Mucosa of stomach (tissue), 1 donor: ENCODE results near the gene CSDE1.

Experiments
- H3K27me3 ChIP-seq: one replicate; pipeline ENCODE4 v1.7.0; 2013; ENCODE audit warnings: mild to moderate bottlenecking, low read length; ENCODE audit not compliant: control insufficient read depth, insufficient read depth
- H3K36me3 ChIP-seq: one replicate; pipeline ENCODE4 v1.7.0; 2013; ENCODE audit warnings: low read length; ENCODE audit not compliant: control insufficient read depth, insufficient read depth
- H3K4me1 ChIP-seq: one replicate; pipeline ENCODE4 v1.7.0; 2013; ENCODE audit warnings: mild to moderate bottlenecking, low read length; ENCODE audit not compliant: control insufficient read depth, insufficient read depth
- H3K4me3 ChIP-seq: one replicate; pipeline ENCODE4 v1.7.0; 2013; ENCODE audit warnings: low read length
- H3K9ac ChIP-seq: one replicate; pipeline ENCODE4 v1.7.0; 2013; ENCODE audit warnings: mild to moderate bottlenecking, low read length, moderate library complexity
- H3K9me3 ChIP-seq: one replicate; pipeline ENCODE4 v1.7.0; 2013; ENCODE audit warnings: mild to moderate bottlenecking, low read length, moderate library complexity; ENCODE audit not compliant: control insufficient read depth
- donor health status: Pancreatic carcinoma.

Gene CSDE1

GRCh38 chr1:114716304-114717170 is 41.2 kb downstream of the CSDE1 start, which contains the start of gene NRAS:
Gene NRAS (minus strand): TSS chr1:114716771. CDS start chr1:114716160, 611 bp downstream.
- Histone ChIP-seq H3K4me3 (peak within 1 kb of the TSS; percentile 95), H3K9me3 (no peaks in the 10 kb centered on the region), H3K36me3 (no peaks in the 10 kb centered on the region), H3K27me3 (no peaks in the 10 kb centered on the region), H3K4me1 (peaks cover 5% of the 10 kb centered on the region), H3K9ac (peak within 1 kb of the TSS; percentile 99)

GRCh38 chr1:114715952-114716303 is 41.9 kb downstream of the CSDE1 start:
- H3K9me3 ChIP-seq = no peaks in the 10 kb centered on the region
- peak overlapping the region; percentile 99 for H3K9ac ChIP-seq
- peak overlapping the region; percentile 95 for H3K4me3 ChIP-seq
- no peaks in the 10 kb centered on the region for H3K36me3 ChIP-seq
- H3K27me3 ChIP-seq = no peaks in the 10 kb centered on the region
- H3K4me1 ChIP-seq = peaks cover 5% of the 10 kb centered on the region

GRCh38 chr1:114712977-114713376 is 44.8 kb downstream of the CSDE1 start:
- no peaks in the 10 kb centered on the region for H3K36me3 ChIP-seq
- H3K9me3 ChIP-seq = no peaks in the 10 kb centered on the region
- H3K9ac ChIP-seq = no peak overlapping the region
- H3K27me3 ChIP-seq = no peaks in the 10 kb centered on the region
- H3K4me1 ChIP-seq = peaks cover 5% of the 10 kb centered on the region
- H3K4me3 ChIP-seq = no peak overlapping the region

GRCh38 chr1:114710360-114710759 is 47.4 kb downstream of the CSDE1 start:
- peaks cover 1% of the 10 kb centered on the region for H3K4me1 ChIP-seq
- no peaks in the 10 kb centered on the region for H3K36me3 ChIP-seq
- H3K27me3 ChIP-seq = no peaks in the 10 kb centered on the region
- no peaks in the 10 kb centered on the region for H3K9me3 ChIP-seq
- H3K9ac ChIP-seq = no peak overlapping the region
- H3K4me3 ChIP-seq = no peak overlapping the region

GRCh38 chr1:114707604-114708003 is 50.2 kb downstream of the CSDE1 start:
- H3K4me1 ChIP-seq = no peaks in the 10 kb centered on the region
- H3K27me3 ChIP-seq = no peaks in the 10 kb centered on the region
- no peak overlapping the region for H3K4me3 ChIP-seq
- H3K9me3 ChIP-seq = no peaks in the 10 kb centered on the region
- no peak overlapping the region for H3K9ac ChIP-seq
- H3K36me3 ChIP-seq = no peaks in the 10 kb centered on the region

DNA sequence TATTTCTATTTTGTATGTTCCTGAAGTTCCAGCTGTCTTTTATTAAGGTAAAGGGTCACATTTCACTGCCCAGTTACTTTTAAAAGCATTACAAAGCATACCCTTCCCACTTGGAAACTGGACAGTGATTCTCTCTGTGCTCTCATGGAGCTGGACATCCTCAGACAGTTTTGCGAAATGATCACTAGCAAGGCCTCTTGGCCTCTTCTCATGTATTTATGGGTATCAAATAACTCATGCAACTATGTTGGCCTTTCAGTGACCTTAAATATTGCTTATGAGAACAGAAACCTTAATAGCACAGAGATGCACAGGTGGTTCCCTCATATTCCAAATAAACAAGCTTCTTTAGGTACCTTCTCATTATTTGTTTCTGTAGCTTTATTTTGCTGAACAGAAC is 54.5 kb downstream of the CSDE1 start:
- H3K4me3 ChIP-seq = no peak overlapping the region
- H3K4me1 ChIP-seq = no peaks in the 10 kb centered on the region
- H3K9me3 ChIP-seq = no peaks in the 10 kb centered on the region
- no peaks in the 10 kb centered on the region for H3K36me3 ChIP-seq
- no peak overlapping the region for H3K9ac ChIP-seq
- H3K27me3 ChIP-seq = no peaks in the 10 kb centered on the region

DNA sequence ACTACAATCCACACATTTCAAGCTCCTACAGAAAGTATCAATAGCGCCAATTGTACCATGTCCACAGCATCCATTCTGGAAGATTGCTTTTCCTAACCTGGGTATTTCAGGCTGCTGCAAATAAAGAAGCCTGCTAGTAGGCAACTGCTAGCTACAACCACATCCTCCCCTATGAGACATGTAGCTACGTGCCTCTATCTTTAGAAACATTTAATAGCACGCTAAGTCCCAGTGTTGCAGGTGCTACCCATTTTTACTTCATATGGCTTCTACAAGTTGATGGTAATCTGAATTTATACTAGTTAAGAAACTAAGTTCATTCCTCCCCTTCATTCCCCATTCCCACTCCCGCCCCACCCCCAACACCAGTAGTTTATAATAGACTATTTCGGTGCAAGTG is 55.0 kb downstream of the CSDE1 start:
- H3K9ac ChIP-seq = no peak overlapping the region
- no peaks in the 10 kb centered on the region for H3K27me3 ChIP-seq

GRCh38 chr1:114701931-114702330 is 55.9 kb downstream of the CSDE1 start:
- Histone ChIP-seq H3K4me3 (no peak overlapping the region), H3K9ac (no peak overlapping the region), H3K36me3 (no peaks in the 10 kb centered on the region), H3K9me3 (no peaks in the 10 kb centered on the region), H3K27me3 (no peaks in the 10 kb centered on the region), H3K4me1 (no peaks in the 10 kb centered on the region)

More for the DNA sequence above, 55.0 kb downstream of the CSDE1 start:
- Histone ChIP-seq H3K9me3 (no peaks in the 10 kb centered on the region), H3K4me3 (no peak overlapping the region), H3K4me1 (no peaks in the 10 kb centered on the region), H3K36me3 (no peaks in the 10 kb centered on the region)

- Histone ChIP-seq H3K4me3 (no peak overlapping the region), H3K27me3 (no peaks in the 10 kb centered on the region), H3K36me3 (no peaks in the 10 kb centered on the region), H3K9me3 (no peaks in the 10 kb centered on the region), H3K4me1 (no peaks in the 10 kb centered on the region), H3K9ac (no peak overlapping the region)
Observed at GRCh38 chr1:114700036-114700600, 57.7 kb downstream of the CSDE1 start.

DNA sequence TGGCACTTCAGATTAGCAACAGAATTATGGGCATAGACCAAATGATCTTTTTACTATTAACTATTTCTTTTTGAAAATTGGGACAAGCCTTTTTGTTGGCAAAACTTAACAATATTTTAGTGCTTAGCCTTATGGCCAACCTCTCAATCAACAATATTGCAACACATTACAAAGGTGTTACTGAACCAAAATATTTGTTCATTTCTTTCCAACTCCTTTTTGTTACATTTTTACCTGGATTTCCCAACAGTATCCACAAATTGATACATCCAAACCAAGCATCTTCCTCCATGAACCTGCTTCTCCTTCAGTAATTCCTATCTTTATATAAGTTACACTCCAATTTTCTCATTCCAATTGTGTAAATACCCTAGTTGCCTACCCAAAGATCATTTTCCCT is 61.0 kb downstream of the CSDE1 start:
- Histone ChIP-seq H3K9ac (no peak overlapping the region), H3K4me3 (no peak overlapping the region), H3K36me3 (no peaks in the 10 kb centered on the region), H3K9me3 (no peaks in the 10 kb centered on the region), H3K27me3 (no peaks in the 10 kb centered on the region), H3K4me1 (no peaks in the 10 kb centered on the region)

- no peak within 1 kb of the TSS for H3K4me3 ChIP-seq
- H3K36me3 ChIP-seq = no peaks in the 10 kb centered on the region
- H3K4me1 ChIP-seq = no peaks in the 10 kb centered on the region
- H3K9ac ChIP-seq = no peak within 1 kb of the TSS
- H3K27me3 ChIP-seq = no peaks in the 10 kb centered on the region
- no peaks in the 10 kb centered on the region for H3K9me3 ChIP-seq
Observed at GRCh38 chr1:114695430-114696058, 62.2 kb downstream of the CSDE1 start, which contains the start of gene AMPD1. Gene AMPD1 (minus strand): TSS chr1:114695546. CDS start chr1:114695471, 75 bp downstream.
